GM21381 (cell line): Measurements from ENCODE around the gene XRCC1.

Source experiments
- ATAC-seq: cut with Tn5 transposase; IDR thresholded peaks from one replicate; pipeline ENCODE4 v1.9.1; 2021; ENCODE audit warnings: mild to moderate bottlenecking, moderate library complexity; ENCODE audit not compliant: unreplicated experiment

XRCC1 gene

GRCh38 chr19:43495082-43495481 is 80.2 kb downstream of the XRCC1 start:
- ATAC-seq = no peak
